GM23248 (cell line): Measurements from ENCODE around the gene IPO9.

Experiments used
- EZH2 ChIP-seq: fragments of 200-600 bp; sonication (generic); IDR thresholded peaks from 2 replicates; pipeline ENCODE4 v1.6.1; 2018; ENCODE audit warnings: antibody characterized with exemption, mild to moderate bottlenecking; ENCODE audit not compliant: insufficient read depth, poor library complexity, severe bottlenecking
- EZH2phosphoT487 ChIP-seq: fragments of 200-600 bp; sonication (generic); IDR thresholded peaks from 2 replicates; pipeline ENCODE4 v1.6.1; 2018; ENCODE audit warnings: antibody characterized with exemption, moderate library complexity, mild to moderate bottlenecking, low read depth; ENCODE audit not compliant: insufficient read depth

DNA sequence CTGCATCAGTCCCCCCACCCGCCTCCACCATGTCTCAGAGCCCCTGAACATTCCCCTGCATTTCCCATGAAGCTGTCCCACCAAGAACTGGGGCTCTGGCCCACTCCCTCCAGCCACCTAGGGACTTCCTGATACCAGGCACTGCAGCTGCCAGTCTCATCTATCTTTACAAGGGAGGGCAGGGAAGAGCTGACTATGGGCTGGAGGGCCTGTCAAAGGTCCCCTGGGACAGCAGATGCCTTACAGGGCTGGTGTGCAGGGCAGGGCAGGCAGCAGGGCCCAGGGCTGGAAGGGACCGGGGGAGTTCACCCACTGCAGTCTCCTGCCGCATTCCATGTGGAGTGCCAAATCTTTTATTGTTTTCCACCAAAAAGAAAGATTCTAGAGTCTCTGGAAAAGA is 77.4 kb downstream of the IPO9 start:
- TF ChIP-seq EZH2phosphoT487 (no peak), EZH2 (no peak)
